ENCODE measurements around the gene OR6C65. TPM values are rescaled to one million over a fixed set of nuclear protein-coding genes. Genes with fewer than 3 reads are reported as not detected.
"Not testable (repeated sequence)": the region's sequence is repeated elsewhere in the genome, so short reads cannot be mapped to it uniquely, and the experiment has no call there.

OR6C65 gene
- total and polyA plus RNA-seq, 4 donors = not detected

- H3K9me3 ChIP-seq (ENCODE audit: control insufficient read depth, low read length) = no peaks in the 10 kb centered on the region
- intact Hi-C loops (cut with DNase I) = no loop called here
- H3K36me3 ChIP-seq (ENCODE audit: control insufficient read depth in 1 of 2, insufficient read depth in 2 of 2, low read length in 1 of 2) = no peaks in the 10 kb centered on the region
- H3K27me3 ChIP-seq (ENCODE audit: control insufficient read depth in 1 of 2, insufficient read depth in 2 of 2, low read length in 1 of 2) = no peaks in the 10 kb centered on the region
- DNase-seq = no peak
- no peak for ATAC-seq (ENCODE audit: low FRiP score)
- H3K27ac ChIP-seq (ENCODE audit: low read depth in 1 of 2, low read length in 2 of 2) = no peak overlapping the region
- 12 to 24% methylated on average over 1 of the region's 1 CpG for whole genome bisulfite sequencing, 2 donors
- no peak overlapping the region for H3K4me3 ChIP-seq (ENCODE audit: low read length in 2 of 2)
- no peaks in the 10 kb centered on the region for H3K4me1 ChIP-seq (ENCODE audit: control insufficient read depth in 1 of 2, insufficient read depth in 2 of 2, low read length in 2 of 2)
Observed at GRCh38 chr12:55428331-55429243, 28.3 kb downstream of the OR6C65 start.

- H3K4me3 ChIP-seq (ENCODE audit: low read length in 2 of 2); DNase-seq; H3K27me3 ChIP-seq (ENCODE audit: control insufficient read depth in 1 of 2, insufficient read depth in 2 of 2, low read length in 1 of 2); H3K4me1 ChIP-seq (ENCODE audit: control insufficient read depth in 1 of 2, insufficient read depth in 2 of 2, low read length in 2 of 2); H3K27ac ChIP-seq (ENCODE audit: low read depth in 1 of 2, low read length in 2 of 2); ATAC-seq (ENCODE audit: low FRiP score); H3K36me3 ChIP-seq (ENCODE audit: control insufficient read depth in 1 of 2, insufficient read depth in 2 of 2, low read length in 1 of 2); intact Hi-C loops (cut with DNase I); H3K9me3 ChIP-seq (ENCODE audit: control insufficient read depth, low read length): not testable (repeated sequence)
- WGBS, 2 donors = 69 to 78% methylated on average over 5 of the region's 5 CpGs
Observed at GRCh38 chr12:55441233-55441632, 40.9 kb downstream of the OR6C65 start.

GRCh38 chr12:55443776-55444175 is 43.4 kb downstream of the OR6C65 start, which contains the start of gene OR6C2:
Gene OR6C2 (plus strand): TSS chr12:55444076. CDS start chr12:55452214, 8,138 bp downstream.
- no peak for DNase-seq

GRCh38 chr12:55445357-55445756 is 45.0 kb downstream of the OR6C65 start:
- no peak for ATAC-seq (ENCODE audit: low FRiP score)

More at GRCh38 chr12:55443776-55444175, 43.4 kb downstream of the OR6C65 start, which contains the start of gene OR6C2:
- ATAC-seq (ENCODE audit: low FRiP score) = no peak
- H3K4me3 ChIP-seq (ENCODE audit: low read length in 2 of 2) = no peak within 1 kb of the TSS
- intact Hi-C loops (cut with DNase I) = no loop called here
- H3K27me3 ChIP-seq (ENCODE audit: control insufficient read depth in 1 of 2, insufficient read depth in 2 of 2, low read length in 1 of 2) = no peaks in the 10 kb centered on the region
- WGBS, 2 donors = 43 to 51% methylated on average over 2 of the region's 2 CpGs
- H3K27ac ChIP-seq (ENCODE audit: low read depth in 1 of 2, low read length in 2 of 2) = no peak within 1 kb of the TSS
- no peaks in the 10 kb centered on the region for H3K9me3 ChIP-seq (ENCODE audit: control insufficient read depth, low read length)
- H3K4me1 ChIP-seq (ENCODE audit: control insufficient read depth in 1 of 2, insufficient read depth in 2 of 2, low read length in 2 of 2) = no peaks in the 10 kb centered on the region
- H3K36me3 ChIP-seq (ENCODE audit: control insufficient read depth in 1 of 2, insufficient read depth in 2 of 2, low read length in 1 of 2) = no peaks in the 10 kb centered on the region

GRCh38 chr12:55446326-55446725 is 46.0 kb downstream of the OR6C65 start:
- 79 to 80% methylated on average over 5 of the region's 5 CpGs for WGBS, 2 donors
- no peaks in the 10 kb centered on the region for H3K27me3 ChIP-seq (ENCODE audit: control insufficient read depth in 1 of 2, insufficient read depth in 2 of 2, low read length in 1 of 2)
- ATAC-seq (ENCODE audit: low FRiP score) (no peak), DNase-seq (no peak)
- H3K27ac ChIP-seq (ENCODE audit: low read depth in 1 of 2, low read length in 2 of 2) = no peak overlapping the region
- H3K9me3 ChIP-seq (ENCODE audit: control insufficient read depth, low read length) = no peaks in the 10 kb centered on the region
- H3K36me3 ChIP-seq (ENCODE audit: control insufficient read depth in 1 of 2, insufficient read depth in 2 of 2, low read length in 1 of 2) = no peaks in the 10 kb centered on the region
- no peak overlapping the region for H3K4me3 ChIP-seq (ENCODE audit: low read length in 2 of 2)
- H3K4me1 ChIP-seq (ENCODE audit: control insufficient read depth in 1 of 2, insufficient read depth in 2 of 2, low read length in 2 of 2) = no peaks in the 10 kb centered on the region
- intact Hi-C loops (cut with DNase I) = no loop called here

More at GRCh38 chr12:55445357-55445756, 45.0 kb downstream of the OR6C65 start:
- H3K27ac ChIP-seq (ENCODE audit: low read depth in 1 of 2, low read length in 2 of 2) = no peak overlapping the region
- no peaks in the 10 kb centered on the region for H3K4me1 ChIP-seq (ENCODE audit: control insufficient read depth in 1 of 2, insufficient read depth in 2 of 2, low read length in 2 of 2)
- H3K9me3 ChIP-seq (ENCODE audit: control insufficient read depth, low read length) = no peaks in the 10 kb centered on the region
- no peak overlapping the region for H3K4me3 ChIP-seq (ENCODE audit: low read length in 2 of 2)
- WGBS, 2 donors = 90 to 93% methylated on average over 1 of the region's 1 CpG
- DNase-seq = no peak
- intact Hi-C loops (cut with DNase I) = no loop called here
- H3K27me3 ChIP-seq (ENCODE audit: control insufficient read depth in 1 of 2, insufficient read depth in 2 of 2, low read length in 1 of 2) = no peaks in the 10 kb centered on the region
- H3K36me3 ChIP-seq (ENCODE audit: control insufficient read depth in 1 of 2, insufficient read depth in 2 of 2, low read length in 1 of 2) = no peaks in the 10 kb centered on the region

GRCh38 chr12:55448825-55449224 is 48.5 kb downstream of the OR6C65 start:
- Histone ChIP-seq H3K4me1 (ENCODE audit: control insufficient read depth in 1 of 2, insufficient read depth in 2 of 2, low read length in 2 of 2) (no peaks in the 10 kb centered on the region), H3K36me3 (ENCODE audit: control insufficient read depth in 1 of 2, insufficient read depth in 2 of 2, low read length in 1 of 2) (no peaks in the 10 kb centered on the region), H3K4me3 (ENCODE audit: low read length in 2 of 2) (no peak overlapping the region), H3K27ac (ENCODE audit: low read depth in 1 of 2, low read length in 2 of 2) (no peak overlapping the region), H3K27me3 (ENCODE audit: control insufficient read depth in 1 of 2, insufficient read depth in 2 of 2, low read length in 1 of 2) (no peaks in the 10 kb centered on the region), H3K9me3 (ENCODE audit: control insufficient read depth, low read length) (no peaks in the 10 kb centered on the region)
- DNase-seq (no peak), ATAC-seq (ENCODE audit: low FRiP score) (no peak)
- intact Hi-C loops (cut with DNase I) = no loop called here

Other genes starting within 250 kb of the OR6C65 start
- not detected for gene OR10A7, start 179.5 kb upstream of the OR6C65 start, total RNA-seq
- gene OR10A7, start 179.5 kb upstream of the OR6C65 start, polyA plus RNA-seq = not detected
- gene OR6C74, start 155.9 kb upstream of the OR6C65 start, total RNA-seq = not detected
- not detected for gene OR6C74, start 155.9 kb upstream of the OR6C65 start, polyA plus RNA-seq
- gene OR6C6, start 104.0 kb upstream of the OR6C65 start, total RNA-seq = not detected
- gene OR6C6, start 104.0 kb upstream of the OR6C65 start, polyA plus RNA-seq = not detected
- gene OR6C1, start 86.2 kb upstream of the OR6C65 start, total RNA-seq = not detected
- not detected for gene OR6C1, start 86.2 kb upstream of the OR6C65 start, polyA plus RNA-seq
- gene OR6C3, start 69.8 kb upstream of the OR6C65 start, total RNA-seq = not detected
- gene OR6C3, start 69.8 kb upstream of the OR6C65 start, polyA plus RNA-seq = not detected
- gene OR6C75, start 37.6 kb upstream of the OR6C65 start, total RNA-seq = not detected
- not detected for gene OR6C75, start 37.6 kb upstream of the OR6C65 start, polyA plus RNA-seq
- gene OR6C76, start 25.7 kb downstream of the OR6C65 start, total RNA-seq = not detected
- gene OR6C76, start 25.7 kb downstream of the OR6C65 start, polyA plus RNA-seq = not detected
- not detected for gene OR6C2, start 43.5 kb downstream of the OR6C65 start, total RNA-seq
- not detected for gene OR6C2, start 43.5 kb downstream of the OR6C65 start, polyA plus RNA-seq
- not detected for gene OR6C70, start 69.6 kb downstream of the OR6C65 start, total RNA-seq
- gene OR6C70, start 69.6 kb downstream of the OR6C65 start, polyA plus RNA-seq = not detected
- not detected for gene OR6C68, start 91.8 kb downstream of the OR6C65 start, total RNA-seq
- gene OR6C68, start 91.8 kb downstream of the OR6C65 start, polyA plus RNA-seq = not detected
- gene OR6C4, start 149.1 kb downstream of the OR6C65 start, total RNA-seq = not detected
- gene OR6C4, start 149.1 kb downstream of the OR6C65 start, polyA plus RNA-seq = not detected
- gene OR2AP1, start 171.9 kb downstream of the OR6C65 start, total RNA-seq = not detected
- not detected for gene OR2AP1, start 171.9 kb downstream of the OR6C65 start, polyA plus RNA-seq
- gene OR10P1, start 236.4 kb downstream of the OR6C65 start, total RNA-seq = not detected
- not detected for gene OR10P1, start 236.4 kb downstream of the OR6C65 start, polyA plus RNA-seq

All from aorta (tissue), 5 donors.